GM23248 (cell line): Measurements from ENCODE around the gene ANKRD12.

Experiments used
- EZH2 ChIP-seq: fragments of 200-600 bp; sonication (generic); IDR thresholded peaks from 2 replicates; pipeline ENCODE4 v1.6.1; 2018; ENCODE audit warnings: antibody characterized with exemption, mild to moderate bottlenecking; ENCODE audit not compliant: insufficient read depth, poor library complexity, severe bottlenecking
- EZH2phosphoT487 ChIP-seq: fragments of 200-600 bp; sonication (generic); IDR thresholded peaks from 2 replicates; pipeline ENCODE4 v1.6.1; 2018; ENCODE audit warnings: antibody characterized with exemption, moderate library complexity, mild to moderate bottlenecking, low read depth; ENCODE audit not compliant: insufficient read depth

GRCh38 chr18:9232977-9233376, 96.4 kb downstream of the ANKRD12 start:
- no peak for TF ChIP-seq EZH2
- no peak for TF ChIP-seq EZH2phosphoT487
